SK-N-MC (cell line): ENCODE data around the gene RASGEF1B.

Experiments used
- EZH2 ChIP-seq: fragments of 200-600 bp; sonication (generic); IDR thresholded peaks from one replicate; pipeline ENCODE4 v1.6.1; 2017; ENCODE audit warnings: antibody characterized with exemption
- POLR2AphosphoS5 ChIP-seq: IDR thresholded peaks from 2 replicates; pipeline ENCODE4 v1.6.1; 2012; ENCODE audit warnings: mild to moderate bottlenecking, low read depth, low read length, borderline replicate concordance

GRCh38 chr4:81426770-81427289, 44.9 kb downstream of the RASGEF1B start:
- TF ChIP-seq POLR2AphosphoS5 (no peak), EZH2 (no peak)
